HG02884 (cell line): ENCODE measurements around the gene PSMF1.
"Not testable (repeated sequence)": the region's sequence is repeated elsewhere in the genome, so short reads cannot be mapped to it uniquely, and the experiment has no call there.

Experiments
- ATAC-seq: cut with Tn5 transposase; IDR thresholded peaks from one replicate; pipeline ENCODE4 v1.9.1; 2021; ENCODE audit warnings: mild to moderate bottlenecking, moderate library complexity; ENCODE audit not compliant: unreplicated experiment

Gene PSMF1

GRCh38 chr20:1212607-1213396, 94.4 kb downstream of the PSMF1 start:
- ATAC-seq: no peak

- no peak for ATAC-seq
Observed at GRCh38 chr20:1214838-1215261, 96.4 kb downstream of the PSMF1 start.

- ATAC-seq: no peak
Observed at GRCh38 chr20:1215386-1216170, 97.2 kb downstream of the PSMF1 start.

- not testable (repeated sequence) for ATAC-seq
Observed at GRCh38 chr20:1216527-1217427, 98.4 kb downstream of the PSMF1 start.
